HG02973 (cell line): ENCODE measurements around the gene DNAJC13.

Experiments used
- ATAC-seq: cut with Tn5 transposase; IDR thresholded peaks from one replicate; pipeline ENCODE4 v1.9.1; 2021; ENCODE audit warnings: moderate library complexity; ENCODE audit not compliant: unreplicated experiment

Gene DNAJC13

GRCh38 chr3:132587401-132587800 lies 170.1 kb downstream of the DNAJC13 start:
- ATAC-seq: no peak
